ENCODE data around the gene LRRC4B.

LRRC4B gene

GRCh38 chr19:50562996-50563395 lies 5.2 kb downstream of the LRRC4B start:
- no peak for TF ChIP-seq CTCF (IDR thresholded peaks at IDR 0.05; ENCODE audit: extremely low read depth, insufficient read depth, missing control alignments)
- no peak for DNase-seq (ENCODE audit: low spot score)
- in situ Hi-C loops (cut with MboI; ENCODE audit: low pct_unique_long_range_greater_than_20kb, low sequenced_read_pairs, unreplicated experiment), result no loop called here

- no peak for TF ChIP-seq CTCF (IDR thresholded peaks at IDR 0.05; ENCODE audit: extremely low read depth, insufficient read depth, missing control alignments)
- in situ Hi-C loops (cut with MboI; ENCODE audit: low pct_unique_long_range_greater_than_20kb, low sequenced_read_pairs, unreplicated experiment), result no loop called here
- DNase-seq (ENCODE audit: low spot score), result no peak
Observed at GRCh38 chr19:50562329-50562728, 5.9 kb downstream of the LRRC4B start.

- in situ Hi-C loops (cut with MboI; ENCODE audit: low pct_unique_long_range_greater_than_20kb, low sequenced_read_pairs, unreplicated experiment), result no loop called here
- no peak for TF ChIP-seq CTCF (IDR thresholded peaks at IDR 0.05; ENCODE audit: extremely low read depth, insufficient read depth, missing control alignments)
- DNase-seq (ENCODE audit: low spot score), result no peak
Observed at GRCh38 chr19:50559636-50560035, 8.6 kb downstream of the LRRC4B start.

- DNase-seq (ENCODE audit: low spot score), result no peak
- in situ Hi-C loops (cut with MboI; ENCODE audit: low pct_unique_long_range_greater_than_20kb, low sequenced_read_pairs, unreplicated experiment), result no loop called here
- no peak for TF ChIP-seq CTCF (IDR thresholded peaks at IDR 0.05; ENCODE audit: extremely low read depth, insufficient read depth, missing control alignments)
Observed at GRCh38 chr19:50558449-50558848, 9.8 kb downstream of the LRRC4B start.

GRCh38 chr19:50558039-50558438 lies 10.2 kb downstream of the LRRC4B start:
- in situ Hi-C loops (cut with MboI; ENCODE audit: low pct_unique_long_range_greater_than_20kb, low sequenced_read_pairs, unreplicated experiment), result no loop called here
- TF ChIP-seq CTCF (IDR thresholded peaks at IDR 0.05; ENCODE audit: extremely low read depth, insufficient read depth, missing control alignments), result no peak
- DNase-seq (ENCODE audit: low spot score), result no peak

GRCh38 chr19:50557009-50557613 lies 11.1 kb downstream of the LRRC4B start:
- in situ Hi-C loops (cut with MboI; ENCODE audit: low pct_unique_long_range_greater_than_20kb, low sequenced_read_pairs, unreplicated experiment), result no loop called here
- no peak for DNase-seq (ENCODE audit: low spot score)
- no peak for TF ChIP-seq CTCF (IDR thresholded peaks at IDR 0.05; ENCODE audit: extremely low read depth, insufficient read depth, missing control alignments)

Data from GM13977 (cell line).